HG02798 (cell line): ENCODE measurements around the gene MFAP1.

ENCODE experiments used
- ATAC-seq: cut with Tn5 transposase; IDR thresholded peaks from one replicate; pipeline ENCODE4 v1.9.1; 2021; ENCODE audit warnings: mild to moderate bottlenecking; ENCODE audit not compliant: unreplicated experiment, poor library complexity

Gene MFAP1

GRCh38 chr15:43777267-43777914 lies 47.1 kb downstream of the MFAP1 start:
- peak; percentile 57 for ATAC-seq

- peak; percentile 41 for ATAC-seq
Measured at GRCh38 chr15:43776718-43777266, 47.7 kb downstream of the MFAP1 start, which contains the start of gene ELL3. Gene ELL3 (minus strand): TSS chr15:43776966. CDS start chr15:43776901, 65 bp downstream.

- ATAC-seq = peak; percentile 73
Measured at GRCh38 chr15:43776101-43776717, 48.3 kb downstream of the MFAP1 start.

- no peak for ATAC-seq
Measured at GRCh38 chr15:43775411-43775965, 49.0 kb downstream of the MFAP1 start.

GRCh38 chr15:43774062-43774461 lies 50.4 kb downstream of the MFAP1 start:
- ATAC-seq = no peak

GRCh38 chr15:43772624-43773023 lies 51.9 kb downstream of the MFAP1 start:
- no peak for ATAC-seq

- no peak for ATAC-seq
Measured at GRCh38 chr15:43771816-43772215, 52.7 kb downstream of the MFAP1 start.

DNA sequence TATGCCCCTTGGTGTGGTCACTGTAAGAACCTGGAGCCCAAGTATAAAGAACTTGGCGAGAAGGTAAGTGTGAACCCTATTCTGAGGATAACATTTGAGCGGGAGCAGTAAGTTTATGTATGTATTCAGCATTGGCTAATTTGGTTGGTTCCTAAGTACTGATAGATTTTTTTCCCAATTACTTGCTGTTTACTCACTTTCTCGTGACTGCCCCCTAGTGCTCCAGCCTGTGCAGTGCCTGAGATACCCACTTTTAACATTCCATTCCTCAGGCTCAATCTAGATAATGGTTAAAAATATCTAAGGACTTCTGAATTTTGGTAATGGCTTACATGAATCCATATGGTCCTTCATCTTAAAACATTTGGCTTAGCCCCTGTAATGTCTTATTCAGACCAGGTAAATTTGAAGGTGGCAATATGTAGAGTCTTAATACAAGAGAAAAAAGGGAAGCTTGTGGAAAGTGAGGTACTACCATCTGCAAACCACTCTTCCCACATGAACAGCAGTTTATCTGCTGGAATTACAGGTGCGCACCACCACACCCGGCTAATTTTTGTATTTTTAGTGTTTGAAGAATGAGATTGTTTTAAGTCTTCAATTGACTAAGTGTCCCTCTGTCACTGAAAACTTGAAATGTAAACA lies 54.8 kb downstream of the MFAP1 start:
- ATAC-seq = no peak

DNA sequence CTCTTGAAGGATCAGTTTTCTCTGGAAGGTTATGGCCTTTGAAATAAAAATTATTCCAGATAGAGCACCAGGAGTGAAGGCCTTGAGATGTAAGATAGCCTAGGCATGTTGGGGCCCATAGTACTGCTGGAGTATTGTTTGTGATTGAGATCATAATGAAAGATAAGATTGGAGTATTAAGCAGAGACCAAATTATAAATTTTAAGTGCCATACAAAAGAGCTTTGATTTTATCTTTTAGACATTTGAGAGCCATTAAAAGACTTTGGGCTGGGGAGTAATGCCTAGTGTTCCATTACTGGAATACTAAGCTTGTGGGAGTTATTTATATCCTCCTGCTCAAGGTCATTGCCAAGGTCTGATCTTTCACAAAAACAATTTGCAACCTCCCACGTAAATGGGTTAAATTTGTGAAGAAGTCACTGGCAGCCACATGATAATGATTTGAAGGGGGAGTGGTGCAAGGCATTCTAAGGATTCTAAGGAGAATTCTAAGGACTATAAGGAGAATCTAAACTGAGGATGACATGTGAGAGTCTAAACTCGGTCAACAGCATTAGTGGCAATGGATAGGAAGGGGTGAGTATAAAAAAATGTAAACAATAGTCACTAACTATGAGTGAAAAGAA lies 60.6 kb downstream of the MFAP1 start:
- ATAC-seq = no peak

GRCh38 chr15:43762824-43763223 lies 61.7 kb downstream of the MFAP1 start:
- ATAC-seq = no peak
